HG02973 (cell line): Measurements from ENCODE around the gene KIF3A.

Source experiments
- ATAC-seq: cut with Tn5 transposase; IDR thresholded peaks from one replicate; pipeline ENCODE4 v1.9.1; 2021; ENCODE audit warnings: moderate library complexity; ENCODE audit not compliant: unreplicated experiment

Gene KIF3A

DNA sequence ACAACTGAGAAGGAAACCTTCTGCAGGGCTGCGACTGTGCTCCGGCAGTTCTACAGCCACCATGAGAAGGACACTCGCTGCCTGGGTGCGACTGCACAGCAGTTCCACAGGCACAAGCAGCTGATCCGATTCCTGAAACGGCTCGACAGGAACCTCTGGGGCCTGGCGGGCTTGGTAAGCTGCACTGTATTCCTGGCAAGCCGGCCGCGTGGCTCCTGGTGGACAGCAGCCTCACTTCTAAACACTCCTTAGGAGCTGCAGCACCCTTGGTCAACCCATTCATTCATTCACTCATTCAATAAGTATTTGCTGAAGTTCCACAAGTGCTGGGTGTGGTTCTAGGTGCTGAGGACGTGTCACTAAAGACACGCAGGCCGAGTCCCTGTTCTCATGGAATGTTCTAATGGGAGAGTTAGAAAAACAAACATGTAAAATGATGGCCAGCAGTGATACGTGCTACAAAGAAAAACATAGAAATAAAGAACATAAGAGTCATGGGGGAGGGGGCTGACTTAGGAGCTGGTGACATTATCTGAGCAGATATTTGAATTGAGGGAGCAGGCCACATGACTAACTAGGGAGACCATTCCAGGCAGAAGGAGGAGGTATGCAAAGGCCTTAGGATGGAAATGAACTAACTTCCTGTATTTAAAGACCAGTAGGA lies 57.5 kb downstream of the KIF3A start:
- ATAC-seq, result no peak

DNA sequence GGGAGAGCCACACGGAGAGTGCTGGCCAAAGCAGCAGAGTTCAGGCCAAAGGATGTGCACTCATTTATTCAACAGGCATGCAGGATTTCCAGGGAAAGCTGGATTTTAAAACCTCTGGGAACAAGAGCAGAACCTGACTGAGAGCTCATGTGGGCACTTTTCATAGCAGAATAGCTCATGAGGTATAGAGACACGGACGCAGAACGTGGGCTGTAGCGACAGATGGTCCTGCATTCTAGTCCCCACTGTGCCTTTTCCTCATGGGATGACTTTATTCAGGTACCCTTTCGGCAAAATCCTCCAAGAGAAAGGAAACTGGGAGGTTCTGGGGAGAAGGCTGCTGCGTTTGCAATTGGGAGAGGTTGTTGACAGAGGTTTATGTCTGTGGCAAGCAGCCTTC lies 58.2 kb downstream of the KIF3A start:
- no peak for ATAC-seq

DNA sequence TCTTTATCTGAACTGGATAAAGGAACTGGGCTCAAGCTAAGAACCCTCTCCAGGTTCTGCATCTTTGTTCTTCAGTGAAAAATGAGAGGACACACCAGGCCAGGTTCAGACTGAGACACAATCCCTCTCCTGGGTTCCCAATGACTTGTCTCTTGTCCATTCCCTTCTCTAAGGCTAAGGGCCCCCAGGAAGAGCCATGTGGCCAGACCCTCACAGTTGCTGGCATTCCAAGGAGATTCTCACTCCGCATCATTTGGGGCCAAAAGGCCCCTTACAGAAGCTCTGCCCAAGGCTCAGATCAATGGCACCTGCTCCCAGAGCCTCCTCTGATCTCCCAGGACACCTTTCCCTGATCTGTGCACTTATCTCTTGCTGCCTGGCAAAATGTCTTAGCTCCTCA lies 58.6 kb downstream of the KIF3A start:
- ATAC-seq, result no peak

DNA sequence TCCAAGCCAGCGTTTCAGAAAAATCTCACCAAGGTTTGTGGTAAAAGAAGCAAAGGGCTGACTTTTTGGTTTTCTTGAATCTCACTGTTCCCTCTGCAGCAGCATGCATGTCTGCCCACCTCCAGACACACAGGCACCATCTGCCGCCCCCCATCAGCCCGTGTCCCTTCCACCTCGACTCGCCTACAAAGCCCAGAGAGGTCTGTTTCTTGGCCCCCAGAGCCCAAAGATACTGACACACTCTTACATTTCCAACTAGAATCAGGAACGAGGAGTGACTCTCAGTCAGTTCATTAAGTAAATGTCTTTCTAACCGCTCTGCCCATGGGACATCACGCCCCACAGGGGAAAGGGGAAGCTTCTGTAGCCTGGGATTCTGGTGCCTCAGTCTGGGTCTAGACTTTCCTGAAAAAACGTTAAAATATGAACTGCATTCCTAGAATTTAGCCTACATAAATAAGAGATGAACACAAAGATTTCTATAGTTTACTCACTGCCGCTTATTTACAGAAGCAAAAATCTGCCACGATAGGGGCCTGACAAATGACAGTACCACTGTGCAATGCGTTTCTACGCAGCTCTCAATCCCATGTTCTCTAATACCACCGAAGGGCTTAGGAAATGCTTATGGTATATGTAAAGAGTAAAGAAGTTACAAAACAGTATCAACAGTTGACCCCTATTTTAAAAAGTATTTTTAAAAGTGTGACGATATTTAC lies 59.5 kb downstream of the KIF3A start:
- ATAC-seq, result no peak

DNA sequence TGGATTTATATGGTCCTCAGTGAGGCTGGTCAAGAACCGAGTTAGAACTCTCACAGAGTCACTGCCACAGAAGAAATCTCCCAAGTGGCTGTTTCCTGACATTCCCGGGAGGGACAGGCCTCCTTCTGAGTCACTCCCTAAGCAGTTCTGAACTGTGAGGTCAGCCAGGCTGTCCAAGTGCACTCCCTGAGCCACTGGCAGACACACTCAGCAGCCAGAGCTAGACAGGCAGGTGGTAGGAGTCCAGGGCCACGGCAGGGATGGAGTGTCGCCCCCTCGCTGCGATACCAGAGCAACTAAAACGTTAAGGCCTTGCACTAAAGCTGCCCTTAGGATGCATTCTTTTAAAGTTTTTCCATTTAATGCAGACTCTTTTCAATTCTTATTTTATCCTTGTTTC lies 60.2 kb downstream of the KIF3A start:
- no peak for ATAC-seq

DNA sequence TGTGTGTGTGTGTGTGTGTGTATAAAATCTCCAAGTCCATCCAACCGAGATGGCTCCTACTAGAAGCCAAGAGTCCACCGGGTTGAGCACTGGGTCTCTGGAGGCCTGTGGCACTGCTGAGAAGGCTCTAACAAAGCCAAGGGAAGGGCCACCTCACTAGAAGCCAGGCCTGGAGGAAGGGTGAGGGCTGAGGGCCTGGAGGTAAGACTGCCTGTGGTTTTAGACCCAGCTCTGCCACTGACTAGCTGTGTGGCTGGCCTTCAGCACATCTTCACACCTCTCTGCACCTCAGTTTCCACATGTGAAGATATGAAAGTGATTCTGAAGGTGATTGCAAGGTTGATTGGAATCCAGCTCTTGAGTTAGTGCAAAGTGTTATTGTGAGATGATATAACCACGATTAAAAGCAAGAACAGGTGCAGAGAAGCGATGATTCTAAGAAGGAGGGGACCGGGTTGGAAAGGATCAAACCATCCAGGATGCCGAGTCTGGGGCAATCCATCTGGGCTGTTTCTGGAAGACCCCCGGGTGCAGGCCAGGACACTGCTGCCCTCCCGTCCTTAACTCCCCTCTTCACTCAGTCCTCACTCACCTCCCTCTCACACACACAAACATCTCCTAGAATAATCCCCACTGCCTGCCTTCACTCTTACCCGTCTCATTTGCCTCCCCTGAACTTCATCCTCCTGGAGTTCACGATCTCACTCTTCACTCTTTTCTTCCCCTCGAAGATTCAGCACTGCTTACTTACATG lies 61.2 kb downstream of the KIF3A start:
- no peak for ATAC-seq

DNA sequence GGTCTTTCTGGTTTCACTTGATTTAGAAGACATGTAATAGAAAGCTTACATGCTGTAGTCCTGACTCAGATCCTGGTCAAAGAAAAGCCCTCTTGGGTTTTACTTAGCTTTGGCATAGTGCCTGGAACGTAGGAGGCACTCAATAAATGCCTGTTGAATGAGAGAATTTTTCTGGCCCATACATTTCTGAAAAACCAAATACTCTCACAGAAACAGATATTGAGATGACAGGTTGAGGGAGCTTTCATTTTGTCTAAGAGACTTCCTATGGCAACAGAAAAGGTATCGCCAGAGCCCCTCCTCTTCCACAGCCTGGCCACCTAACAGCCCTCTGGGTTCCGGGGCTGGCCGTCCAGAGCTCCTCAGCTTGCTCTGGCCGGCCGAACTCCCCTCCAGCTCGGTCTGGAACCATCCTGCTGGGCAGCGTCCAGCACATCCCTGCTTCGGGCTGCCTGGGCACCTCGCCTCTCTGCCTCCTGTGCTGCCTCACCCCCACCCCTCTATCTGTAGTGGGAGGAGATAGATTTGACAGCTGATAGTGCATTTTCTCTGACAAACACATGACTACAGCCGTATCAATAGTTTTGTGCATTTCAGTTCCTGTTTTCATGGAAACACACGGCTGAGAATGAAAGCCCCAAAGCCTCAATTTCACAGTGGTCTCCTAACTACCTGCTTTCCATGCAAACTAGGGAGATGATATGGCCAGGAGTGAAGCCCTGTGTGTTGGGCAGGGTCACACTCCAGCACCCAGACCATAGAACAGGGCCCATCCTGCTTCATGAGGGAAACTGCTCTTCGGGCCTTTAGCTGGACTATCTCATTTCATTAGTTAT lies 62.5 kb downstream of the KIF3A start:
- ATAC-seq, result peak; percentile 75

DNA sequence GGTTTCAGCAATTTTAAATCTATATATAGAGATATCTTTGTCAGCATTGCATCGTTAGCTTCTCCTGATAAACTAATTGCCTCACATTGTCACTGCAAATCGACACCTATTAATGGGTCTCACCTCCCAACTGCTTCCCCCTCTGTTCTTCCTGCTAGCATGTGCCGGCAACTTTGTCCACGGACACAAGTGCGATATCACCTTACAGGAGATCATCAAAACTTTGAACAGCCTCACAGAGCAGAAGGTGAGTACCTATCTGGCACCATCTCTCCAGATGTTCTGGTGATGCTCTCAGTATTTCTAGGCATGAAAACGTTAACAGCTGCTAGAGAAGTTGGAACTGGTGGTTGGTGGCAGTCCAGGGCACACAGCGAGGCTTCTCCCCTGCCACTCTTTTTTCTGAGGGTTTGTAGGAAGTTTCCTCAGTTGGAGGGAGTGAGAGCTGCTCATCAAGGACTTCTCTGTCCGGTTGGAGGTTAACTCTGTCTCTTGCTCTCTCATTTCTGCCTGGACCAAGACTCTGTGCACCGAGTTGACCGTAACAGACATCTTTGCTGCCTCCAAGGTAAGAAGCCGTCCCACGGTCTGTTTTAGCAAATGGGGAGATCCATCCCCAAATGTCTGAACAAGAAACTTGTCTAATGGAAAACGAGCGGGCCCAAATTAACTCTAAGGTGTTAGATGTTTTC lies 63.3 kb downstream of the KIF3A start, which contains the start of gene IL4:
TSS of gene IL4 (plus strand) at position 51 of the 692 bp plus-strand sequence. CDS start at position 113, 62 bp downstream.
- no peak for ATAC-seq

DNA sequence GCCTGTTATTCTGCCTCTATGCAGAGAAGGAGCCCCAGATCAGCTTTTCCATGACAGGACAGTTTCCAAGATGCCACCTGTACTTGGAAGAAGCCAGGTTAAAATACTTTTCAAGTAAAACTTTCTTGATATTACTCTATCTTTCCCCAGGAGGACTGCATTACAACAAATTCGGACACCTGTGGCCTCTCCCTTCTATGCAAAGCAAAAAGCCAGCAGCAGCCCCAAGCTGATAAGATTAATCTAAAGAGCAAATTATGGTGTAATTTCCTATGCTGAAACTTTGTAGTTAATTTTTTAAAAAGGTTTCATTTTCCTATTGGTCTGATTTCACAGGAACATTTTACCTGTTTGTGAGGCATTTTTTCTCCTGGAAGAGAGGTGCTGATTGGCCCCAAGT lies 63.9 kb downstream of the KIF3A start:
- no peak for ATAC-seq

DNA sequence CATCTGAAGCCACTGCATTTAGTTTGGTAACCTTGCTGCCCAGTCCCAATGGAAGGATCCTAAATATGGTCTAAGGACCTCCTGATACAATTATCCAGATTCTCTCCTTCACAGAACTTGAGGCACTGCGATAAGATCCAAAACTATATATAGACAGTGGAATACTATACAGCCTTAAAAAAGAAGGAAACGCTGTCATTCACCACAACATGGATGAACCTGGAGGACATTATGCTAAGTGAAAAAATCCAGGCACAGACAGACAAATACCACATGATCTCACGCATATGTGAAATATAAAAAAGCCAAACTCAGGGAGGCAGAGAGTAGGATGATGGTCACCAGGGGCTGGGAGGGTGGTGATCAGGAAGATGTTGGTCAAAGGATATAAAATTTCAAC lies 66.3 kb downstream of the KIF3A start:
- ATAC-seq, result no peak

DNA sequence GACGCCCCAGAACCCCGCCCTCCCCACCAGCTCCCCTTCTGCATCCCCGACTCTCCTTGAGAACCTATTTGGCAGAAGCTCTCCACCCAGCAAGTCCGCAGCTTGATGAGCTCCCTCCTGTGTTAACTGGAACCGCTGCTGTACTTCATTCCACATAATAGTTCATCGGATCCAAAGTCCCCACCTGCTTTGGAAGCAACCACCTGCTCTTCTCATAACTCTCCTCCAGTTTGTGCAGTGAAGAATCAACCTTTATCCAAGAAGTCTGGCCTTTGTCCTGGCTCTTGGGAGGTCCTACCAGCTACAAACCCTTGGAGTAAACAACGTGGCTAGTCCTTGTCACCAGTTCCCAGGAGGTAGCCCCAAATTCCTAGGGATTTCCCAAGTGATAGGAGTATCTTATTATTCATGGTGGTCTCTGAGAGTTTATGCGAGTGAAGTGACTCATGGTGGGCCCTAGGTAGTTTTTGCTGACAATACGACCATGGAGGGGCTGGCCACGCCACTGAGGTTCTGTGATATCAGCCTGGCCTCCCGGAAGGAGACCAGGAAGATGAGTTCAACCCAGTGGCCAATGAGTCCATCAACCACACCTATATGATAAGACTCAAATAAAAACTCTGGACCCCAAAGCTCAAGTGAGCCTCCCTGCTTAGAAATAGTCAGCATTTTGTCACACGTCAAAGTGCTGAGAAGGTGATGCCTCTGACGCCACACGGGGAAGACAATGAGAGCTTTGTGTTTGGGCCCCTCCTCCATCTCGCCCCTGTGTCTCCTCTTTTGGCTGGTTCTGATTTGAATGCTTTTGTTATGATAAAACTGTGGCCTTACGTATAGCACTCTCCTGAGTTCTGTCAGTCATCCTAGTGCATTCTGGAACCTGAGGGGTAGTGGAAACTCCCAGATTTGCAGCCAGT lies 67.1 kb downstream of the KIF3A start:
- no peak for ATAC-seq

DNA sequence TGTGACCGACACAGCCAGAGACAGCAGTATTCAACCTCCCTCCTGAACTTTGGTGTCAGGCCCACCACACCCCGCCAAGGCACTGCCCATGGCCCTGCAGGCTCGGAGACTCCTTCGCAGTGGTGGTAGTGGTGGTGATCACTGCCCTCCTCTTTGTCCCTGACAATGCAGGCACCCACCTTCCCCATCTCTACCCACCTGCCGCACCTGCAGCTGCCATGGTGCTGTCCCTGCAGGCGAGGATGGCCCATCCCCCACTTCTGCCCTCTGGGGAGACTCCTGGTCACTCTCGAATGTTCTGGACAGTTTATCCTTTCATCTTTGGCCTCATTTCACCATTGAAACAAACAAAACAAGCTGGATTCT lies 67.9 kb downstream of the KIF3A start:
- no peak for ATAC-seq

DNA sequence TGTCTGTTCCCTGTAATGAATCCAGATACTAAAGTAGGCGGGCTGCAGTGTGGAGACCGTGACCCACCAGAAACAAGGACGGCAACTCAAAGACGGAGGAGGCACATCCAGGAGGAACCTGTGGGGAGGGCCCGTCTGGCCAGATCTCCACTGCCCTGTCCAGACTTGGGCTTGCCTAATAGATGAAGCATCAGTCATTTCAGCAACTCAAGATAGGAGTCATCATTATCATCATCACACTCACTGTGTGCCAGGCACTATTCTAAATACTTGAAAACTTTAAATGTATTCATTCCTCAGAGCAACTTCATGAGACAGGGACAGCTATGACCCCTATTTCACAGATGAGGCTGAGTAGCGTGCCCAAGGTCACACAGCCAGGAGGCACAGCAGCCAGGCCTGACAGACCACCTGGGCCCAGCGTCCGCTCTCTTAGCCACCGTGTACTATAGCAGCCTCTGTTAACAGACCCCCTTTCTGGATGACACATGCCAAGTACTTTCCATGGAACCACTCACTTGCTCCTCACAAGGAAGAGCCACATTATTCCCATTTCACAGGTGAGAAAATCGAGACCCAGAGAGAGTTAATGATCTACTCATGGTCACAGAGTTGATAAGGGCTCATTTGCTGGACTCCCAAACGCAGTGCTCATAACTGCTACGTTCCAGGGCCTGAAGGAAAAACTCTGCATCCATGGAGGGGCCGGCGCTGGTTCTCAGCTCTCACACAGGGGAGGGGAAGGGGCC lies 68.5 kb downstream of the KIF3A start:
- no peak for ATAC-seq

DNA sequence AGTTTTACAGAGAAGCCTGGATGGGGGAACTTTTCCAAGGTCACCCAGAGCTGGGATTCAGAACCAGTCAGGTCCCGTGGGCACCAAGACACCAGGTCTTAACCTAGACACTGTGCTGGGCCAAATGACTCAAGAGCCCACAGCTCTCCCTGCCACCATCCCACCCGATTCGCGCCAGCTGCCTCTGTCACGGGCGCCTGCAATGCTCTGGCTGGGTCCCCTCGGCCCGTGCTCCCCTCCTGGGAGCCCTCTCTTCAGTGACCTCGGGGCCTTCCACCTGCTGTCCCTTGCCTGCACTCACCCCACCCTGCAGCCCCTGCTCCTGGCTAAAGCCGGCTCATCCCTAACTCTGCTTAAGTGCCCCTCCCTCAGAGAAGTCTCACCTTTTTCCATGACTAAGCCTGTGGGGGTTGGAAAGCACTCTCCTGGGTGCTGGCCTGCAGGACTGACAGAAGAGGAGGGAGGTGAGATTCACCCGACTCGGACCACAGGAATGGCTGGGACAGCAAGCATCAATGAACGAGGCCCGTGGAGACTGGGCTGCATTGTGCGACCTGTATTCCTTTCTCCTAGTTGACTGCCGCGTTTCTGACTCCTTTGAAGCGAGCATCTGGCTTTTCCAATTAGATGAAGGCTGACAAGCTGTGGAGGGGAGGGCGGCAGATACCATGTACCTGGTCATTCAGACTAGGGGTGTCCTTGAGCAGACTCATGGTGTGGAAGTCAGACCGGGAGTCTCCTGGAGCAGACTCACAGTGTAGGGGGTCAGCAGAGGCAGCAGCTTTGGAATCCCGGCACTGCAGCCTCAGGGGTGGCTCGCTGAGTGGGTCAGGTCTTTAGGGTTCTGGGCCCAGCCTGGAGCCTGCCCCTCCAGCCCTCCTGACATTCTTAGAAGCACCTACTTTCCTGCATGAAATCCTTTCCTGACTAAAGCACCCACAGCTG lies 69.3 kb downstream of the KIF3A start:
- ATAC-seq, result no peak

DNA sequence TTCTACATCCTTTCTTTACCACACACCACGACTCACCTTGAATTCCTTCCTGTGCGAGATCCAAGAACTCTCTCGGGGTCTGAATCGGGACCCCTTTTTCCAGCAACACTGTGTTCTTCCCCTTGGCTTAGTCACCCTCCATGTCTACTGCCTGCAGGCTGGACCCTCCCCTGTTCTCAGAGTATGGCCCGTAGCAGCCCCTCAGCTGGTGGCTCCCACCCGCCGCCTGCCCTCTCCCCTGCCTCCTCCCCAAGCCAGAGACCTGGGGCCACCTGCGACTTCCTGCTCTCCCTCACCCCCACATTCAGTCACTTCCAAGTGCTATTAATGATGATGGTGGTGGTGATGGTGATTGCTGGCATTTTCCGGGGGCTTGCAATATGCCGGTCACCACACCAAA lies 70.0 kb downstream of the KIF3A start:
- no peak for ATAC-seq

DNA sequence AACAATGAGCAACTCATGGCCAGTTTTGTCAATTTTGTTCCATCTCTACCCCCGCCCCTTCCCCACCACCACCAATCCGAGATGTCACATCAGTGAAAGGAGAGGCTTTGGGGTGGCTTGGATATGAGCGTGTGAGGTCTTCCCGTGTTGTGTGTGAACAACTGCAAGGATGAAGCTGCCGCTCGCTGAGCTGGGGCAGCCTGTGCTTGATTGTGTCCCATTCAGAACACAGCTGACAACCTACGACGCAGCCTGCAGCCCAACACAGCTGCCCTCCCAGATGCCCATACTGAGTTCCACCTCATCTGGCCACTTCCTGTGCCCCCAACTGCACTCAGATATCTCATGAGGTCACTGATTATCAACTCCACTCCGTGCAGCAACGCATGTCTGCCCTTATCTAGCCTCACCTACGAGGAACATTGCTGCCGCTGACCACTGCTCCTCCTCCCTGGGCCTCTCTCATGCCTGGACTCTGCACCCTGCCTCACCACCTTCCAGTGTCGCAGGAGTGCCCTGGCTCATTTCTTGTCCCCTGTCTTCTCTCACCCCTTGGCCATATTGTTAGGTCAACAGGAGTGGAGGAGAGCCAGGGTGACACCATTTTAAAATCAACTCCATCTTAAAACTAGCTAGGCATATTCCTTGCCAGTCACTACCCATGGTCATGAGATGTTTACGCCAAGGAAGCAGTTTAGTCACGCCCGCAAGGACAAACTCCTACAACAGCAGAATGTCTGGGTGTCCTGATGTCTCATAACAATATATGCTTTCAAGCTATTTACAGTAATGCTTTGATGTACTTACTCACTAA lies 70.8 kb downstream of the KIF3A start:
- ATAC-seq, result no peak

DNA sequence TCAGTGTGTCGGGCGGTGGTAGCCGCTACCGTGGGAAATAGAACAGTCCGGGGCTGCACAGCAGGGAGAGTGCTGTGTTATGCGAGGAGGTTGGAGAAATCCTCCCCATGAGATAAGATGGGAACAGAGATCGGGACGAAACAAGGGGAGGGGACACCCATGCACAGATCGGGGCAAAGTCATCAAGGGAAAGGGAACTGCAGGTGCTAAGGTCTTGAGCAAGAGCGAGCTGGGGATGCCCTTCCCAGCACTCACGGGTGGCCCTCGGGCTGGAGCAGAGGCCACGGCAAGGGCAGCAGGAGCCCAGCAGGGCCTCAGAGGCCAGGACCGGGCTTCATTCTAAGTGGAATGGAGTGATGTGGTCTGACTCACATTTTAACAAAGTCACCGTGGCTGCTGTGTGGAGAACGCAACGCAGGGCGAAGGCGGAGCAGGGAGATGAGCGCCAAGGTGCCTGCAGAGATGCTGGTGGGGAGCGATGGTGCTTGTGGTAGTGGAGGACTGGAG lies 71.7 kb downstream of the KIF3A start:
- ATAC-seq, result no peak
